HL-60 (cell line): Measurements from ENCODE around the gene SMIM34.
"Not testable (repeated sequence)": the region's sequence is repeated elsewhere in the genome, so short reads cannot be mapped to it uniquely, and the experiment has no call there.

Experiments used
- DNase-seq, 2 experiments: peaks; one replicate each; pipeline ENCODE4 v3.0.0-alpha.2; 2010 to 2020; ENCODE audit warnings: low read depth in 1 of 2, low spot score in 1 of 2
- H3K27ac ChIP-seq: fragments of 250-450 bp; sonication (Bioruptor Pico); replicated peaks from 2 replicates; pipeline ENCODE4 v1.5.1; 2020; ENCODE audit warnings: mild to moderate bottlenecking, moderate library complexity
- H3K27me3 ChIP-seq: fragments of 250-450 bp; sonication (Bioruptor Pico); 2 replicates; pipeline ENCODE4 v1.5.1; 2021; ENCODE audit warnings: mild to moderate bottlenecking, moderate library complexity; ENCODE audit not compliant: insufficient read depth, poor library complexity, severe bottlenecking
- H3K4me3 ChIP-seq: replicated peaks from 2 replicates; pipeline ENCODE4 v1.5.1; 2011; ENCODE audit warnings: mild to moderate bottlenecking, control low read depth, low read length; ENCODE audit not compliant: insufficient read depth
- GABPA ChIP-seq: IDR thresholded peaks from 2 replicates; pipeline ENCODE4 v1.6.1; 2012; ENCODE audit warnings: low read depth
- POLR2AphosphoS5 ChIP-seq: IDR thresholded peaks from 2 replicates; pipeline ENCODE4 v1.6.1; 2012; ENCODE audit warnings: low read depth
- SPI1 ChIP-seq: IDR thresholded peaks from 2 replicates; pipeline ENCODE4 v1.6.1; 2012; ENCODE audit warnings: low read depth, mild to moderate bottlenecking, borderline replicate concordance
- TF ChIP-seq, protein P1 (sequence below): IDR thresholded peaks from one replicate; pipeline ENCODE4 v1.5.1; 2011; ENCODE audit warnings: low read length, control low read depth, inconsistent platforms; ENCODE audit not compliant: insufficient read depth
- TF ChIP-seq, protein P2 (sequence below): IDR thresholded peaks from 2 replicates; pipeline ENCODE4 v1.6.1; 2012; ENCODE audit warnings: low read depth; ENCODE audit not compliant: insufficient replicate concordance

The SMIM34 gene

DNA sequence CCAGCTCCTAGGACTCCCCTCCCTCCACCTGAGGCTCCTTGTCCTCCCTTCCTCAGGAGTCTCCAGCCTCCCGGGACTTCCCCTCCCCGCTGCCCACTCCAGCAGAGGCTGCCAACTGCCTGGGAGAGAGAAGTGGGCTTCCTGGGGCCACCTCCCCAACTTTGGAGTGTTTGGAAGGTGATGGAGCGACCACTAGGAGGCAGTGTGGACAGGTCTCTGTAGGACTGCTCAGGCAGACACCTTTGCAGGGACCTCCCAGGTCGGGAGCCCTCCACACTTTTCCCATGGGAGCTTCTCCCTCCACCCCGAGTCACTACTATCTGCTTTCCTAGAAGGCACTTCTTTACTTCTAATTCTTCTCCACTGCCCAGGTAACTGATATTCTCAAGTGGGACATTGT, 19.0 kb downstream of the SMIM34 start:
- not testable (repeated sequence) for DNase-seq, H3K4me3 ChIP-seq, H3K27ac ChIP-seq, H3K27me3 ChIP-seq

DNA sequence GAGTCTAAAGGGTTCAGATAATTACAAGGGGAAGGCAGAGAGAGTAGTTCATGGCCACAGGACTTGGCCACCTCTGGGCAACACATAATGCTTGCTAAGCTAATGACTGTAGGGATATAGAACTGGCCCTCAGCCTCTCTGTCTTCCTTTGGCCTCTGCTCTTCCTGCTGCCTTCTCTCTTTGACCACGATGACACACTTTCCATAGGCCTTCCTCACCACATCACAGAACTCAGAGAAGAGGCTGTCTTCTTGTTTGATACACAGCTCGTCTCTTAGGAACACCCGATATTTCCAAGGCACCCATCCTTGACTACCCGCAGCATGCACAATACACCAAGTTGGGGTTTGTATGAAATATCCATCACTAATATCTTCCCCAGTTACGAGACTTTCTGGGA, 23.2 kb downstream of the SMIM34 start:
- DNase-seq, H3K27ac ChIP-seq, H3K4me3 ChIP-seq, H3K27me3 ChIP-seq: not testable (repeated sequence)

DNA sequence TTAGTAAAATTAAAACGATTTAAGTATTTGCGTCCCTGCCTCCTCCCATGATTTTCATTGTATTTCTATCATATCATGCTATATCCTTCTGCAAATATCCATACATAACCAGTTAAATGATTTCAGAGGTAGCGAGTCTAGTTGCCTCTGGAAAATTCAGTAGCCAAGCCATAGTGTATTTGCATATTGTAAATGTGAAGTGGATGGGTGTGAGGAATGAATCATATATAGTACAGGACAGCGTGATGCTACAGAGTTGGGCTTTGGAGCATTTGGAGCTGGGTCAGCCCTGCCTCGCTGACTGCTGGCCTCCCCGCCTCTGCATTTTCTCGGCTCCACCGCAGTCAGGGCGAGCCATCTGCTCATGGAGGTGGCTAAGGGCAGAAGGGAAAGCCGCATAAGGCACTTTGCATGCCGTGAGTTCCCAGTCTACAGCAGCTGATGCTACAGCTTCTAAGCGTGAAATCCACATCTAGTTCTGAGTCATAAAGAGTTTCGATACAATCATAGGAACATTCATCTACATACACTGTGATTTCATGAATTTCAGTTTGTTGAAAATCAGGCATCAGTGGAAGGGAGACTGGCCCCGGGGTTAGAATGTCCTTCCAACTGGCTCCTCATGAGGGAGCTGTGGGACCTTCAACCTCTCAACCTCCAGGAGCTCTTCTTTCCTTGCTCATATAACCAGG, 39.9 kb downstream of the SMIM34 start:
- not testable (repeated sequence) for H3K27ac ChIP-seq, DNase-seq, H3K4me3 ChIP-seq, H3K27me3 ChIP-seq

DNA sequence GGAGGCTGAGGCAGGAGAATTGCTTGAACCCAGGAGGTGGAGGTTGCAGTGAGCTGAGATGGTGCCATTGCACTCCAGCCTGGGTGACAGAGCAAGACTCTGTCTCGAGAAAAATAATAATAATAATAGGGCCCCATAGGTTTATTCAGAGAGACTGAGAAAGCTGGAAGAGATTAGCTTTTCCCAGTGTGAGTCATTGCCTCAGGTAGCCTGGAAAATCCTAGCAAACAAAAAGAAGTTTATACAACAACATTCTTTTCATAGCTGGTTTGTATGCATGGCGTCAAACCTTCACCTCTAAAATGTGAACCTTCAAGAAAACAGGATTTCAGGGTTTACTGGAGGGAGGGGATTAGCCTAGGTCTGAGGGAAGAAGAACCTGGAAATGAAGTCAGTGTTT, 40.6 kb downstream of the SMIM34 start:
- H3K27me3 ChIP-seq, DNase-seq, H3K27ac ChIP-seq, H3K4me3 ChIP-seq: not testable (repeated sequence)

DNA sequence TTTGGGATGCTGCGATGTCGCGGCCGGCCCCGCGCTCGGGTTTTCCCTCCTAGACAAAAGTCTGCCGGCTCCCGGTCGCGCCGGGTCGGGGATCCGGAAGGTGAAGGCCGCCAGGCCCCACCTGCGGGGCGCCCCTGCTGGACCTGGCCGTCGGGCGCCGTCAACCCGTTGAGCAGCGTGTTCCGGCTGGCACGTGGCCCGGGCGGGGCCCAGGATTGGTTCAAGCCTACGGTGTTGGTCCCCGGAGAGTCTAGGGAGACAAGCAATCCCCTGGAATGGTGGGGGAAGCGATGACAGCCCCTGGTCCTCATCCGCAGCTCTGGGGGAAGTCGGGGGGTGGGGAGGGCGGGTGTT, 48.2 kb downstream of the SMIM34 start:
- H3K27me3 ChIP-seq, DNase-seq, H3K27ac ChIP-seq, H3K4me3 ChIP-seq: not testable (repeated sequence)

DNA sequence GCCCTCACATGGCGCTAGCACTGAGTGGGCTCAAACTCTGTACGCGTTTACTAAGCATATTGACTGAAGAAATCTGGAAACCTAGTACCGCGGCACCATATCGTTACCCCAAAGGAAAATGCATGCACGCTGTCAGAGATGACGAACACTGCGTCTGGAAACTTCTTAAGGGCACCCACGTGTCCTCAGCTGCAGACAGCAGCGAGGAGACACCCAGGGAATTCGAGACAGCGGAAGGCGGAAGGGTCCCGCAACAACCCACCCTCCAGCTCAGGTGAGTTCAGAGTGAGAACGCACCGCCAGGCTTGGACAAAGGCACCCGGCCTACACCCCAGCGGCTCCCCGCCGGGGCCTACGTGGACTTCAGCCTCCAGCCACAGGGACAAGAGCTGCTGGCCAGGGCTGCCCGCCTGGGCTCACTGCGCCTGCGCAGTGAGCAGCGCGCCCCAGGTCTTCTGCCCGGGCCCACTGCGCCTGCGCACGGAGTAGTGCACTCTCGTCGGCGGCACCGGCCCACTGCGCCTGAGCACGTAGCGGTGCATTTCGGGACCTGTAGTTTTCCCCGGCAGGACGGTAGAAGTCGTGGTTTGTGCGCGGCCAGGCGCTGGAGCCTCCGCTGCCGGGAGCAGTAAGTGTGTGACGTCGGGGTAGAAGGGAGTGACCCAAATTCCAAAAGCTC, 48.7 kb downstream of the SMIM34 start, which contains the start of gene SMIM11:
Gene SMIM11 (plus strand): TSS at position 568 of the 679 bp plus-strand sequence. CDS start 3,998 bp downstream, outside the sequence.
- H3K4me3 ChIP-seq, DNase-seq, H3K27me3 ChIP-seq, H3K27ac ChIP-seq: not testable (repeated sequence)

DNA sequence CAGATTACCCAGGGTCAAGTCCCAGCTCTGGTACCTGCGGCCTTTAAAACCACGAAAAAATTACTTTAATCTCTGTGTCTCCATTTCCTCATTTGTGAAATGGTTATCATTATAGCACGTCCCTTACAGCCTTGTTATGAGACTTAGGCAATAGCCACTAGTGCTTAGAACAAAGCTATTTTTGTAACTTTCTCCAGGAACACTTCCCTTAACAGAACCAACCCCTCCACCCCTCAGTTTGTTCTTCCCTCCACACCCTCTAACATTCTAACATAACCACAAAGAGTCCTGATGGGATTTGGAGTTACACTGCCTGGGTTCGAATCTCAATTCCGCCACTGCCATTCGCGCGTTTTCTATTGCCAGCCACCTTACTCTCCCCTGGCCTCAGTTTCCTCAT, 49.3 kb downstream of the SMIM34 start:
- not testable (repeated sequence) for DNase-seq, H3K4me3 ChIP-seq, H3K27ac ChIP-seq, H3K27me3 ChIP-seq

DNA sequence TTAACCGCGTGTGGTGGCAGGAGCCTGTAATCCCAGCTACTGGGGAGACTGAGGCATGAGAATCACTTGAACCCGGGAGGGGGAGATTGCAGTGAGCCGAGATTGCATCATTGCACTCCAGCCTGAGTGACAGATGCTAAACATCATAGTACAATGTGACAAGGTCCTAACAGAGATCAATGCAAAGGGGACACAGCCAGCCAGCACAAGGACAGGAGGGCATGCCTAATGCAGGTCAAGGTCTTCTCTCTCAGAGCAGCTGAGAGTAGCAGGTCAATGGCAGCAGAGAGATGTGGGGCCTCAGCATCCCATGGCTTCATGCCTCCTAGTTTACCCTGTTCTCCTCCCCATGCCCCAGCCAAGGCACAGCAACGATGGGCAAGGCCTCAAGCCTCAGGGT, 51.4 kb downstream of the SMIM34 start:
- Histone ChIP-seq H3K27me3 (no peaks in the 10 kb centered on the region), H3K27ac (no peak overlapping the region), H3K4me3 (no peak overlapping the region)
- DNase-seq: no peak
- TF ChIP-seq, protein P1, sequence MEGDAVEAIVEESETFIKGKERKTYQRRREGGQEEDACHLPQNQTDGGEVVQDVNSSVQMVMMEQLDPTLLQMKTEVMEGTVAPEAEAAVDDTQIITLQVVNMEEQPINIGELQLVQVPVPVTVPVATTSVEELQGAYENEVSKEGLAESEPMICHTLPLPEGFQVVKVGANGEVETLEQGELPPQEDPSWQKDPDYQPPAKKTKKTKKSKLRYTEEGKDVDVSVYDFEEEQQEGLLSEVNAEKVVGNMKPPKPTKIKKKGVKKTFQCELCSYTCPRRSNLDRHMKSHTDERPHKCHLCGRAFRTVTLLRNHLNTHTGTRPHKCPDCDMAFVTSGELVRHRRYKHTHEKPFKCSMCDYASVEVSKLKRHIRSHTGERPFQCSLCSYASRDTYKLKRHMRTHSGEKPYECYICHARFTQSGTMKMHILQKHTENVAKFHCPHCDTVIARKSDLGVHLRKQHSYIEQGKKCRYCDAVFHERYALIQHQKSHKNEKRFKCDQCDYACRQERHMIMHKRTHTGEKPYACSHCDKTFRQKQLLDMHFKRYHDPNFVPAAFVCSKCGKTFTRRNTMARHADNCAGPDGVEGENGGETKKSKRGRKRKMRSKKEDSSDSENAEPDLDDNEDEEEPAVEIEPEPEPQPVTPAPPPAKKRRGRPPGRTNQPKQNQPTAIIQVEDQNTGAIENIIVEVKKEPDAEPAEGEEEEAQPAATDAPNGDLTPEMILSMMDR: no peak
- TF ChIP-seq, protein P2, sequence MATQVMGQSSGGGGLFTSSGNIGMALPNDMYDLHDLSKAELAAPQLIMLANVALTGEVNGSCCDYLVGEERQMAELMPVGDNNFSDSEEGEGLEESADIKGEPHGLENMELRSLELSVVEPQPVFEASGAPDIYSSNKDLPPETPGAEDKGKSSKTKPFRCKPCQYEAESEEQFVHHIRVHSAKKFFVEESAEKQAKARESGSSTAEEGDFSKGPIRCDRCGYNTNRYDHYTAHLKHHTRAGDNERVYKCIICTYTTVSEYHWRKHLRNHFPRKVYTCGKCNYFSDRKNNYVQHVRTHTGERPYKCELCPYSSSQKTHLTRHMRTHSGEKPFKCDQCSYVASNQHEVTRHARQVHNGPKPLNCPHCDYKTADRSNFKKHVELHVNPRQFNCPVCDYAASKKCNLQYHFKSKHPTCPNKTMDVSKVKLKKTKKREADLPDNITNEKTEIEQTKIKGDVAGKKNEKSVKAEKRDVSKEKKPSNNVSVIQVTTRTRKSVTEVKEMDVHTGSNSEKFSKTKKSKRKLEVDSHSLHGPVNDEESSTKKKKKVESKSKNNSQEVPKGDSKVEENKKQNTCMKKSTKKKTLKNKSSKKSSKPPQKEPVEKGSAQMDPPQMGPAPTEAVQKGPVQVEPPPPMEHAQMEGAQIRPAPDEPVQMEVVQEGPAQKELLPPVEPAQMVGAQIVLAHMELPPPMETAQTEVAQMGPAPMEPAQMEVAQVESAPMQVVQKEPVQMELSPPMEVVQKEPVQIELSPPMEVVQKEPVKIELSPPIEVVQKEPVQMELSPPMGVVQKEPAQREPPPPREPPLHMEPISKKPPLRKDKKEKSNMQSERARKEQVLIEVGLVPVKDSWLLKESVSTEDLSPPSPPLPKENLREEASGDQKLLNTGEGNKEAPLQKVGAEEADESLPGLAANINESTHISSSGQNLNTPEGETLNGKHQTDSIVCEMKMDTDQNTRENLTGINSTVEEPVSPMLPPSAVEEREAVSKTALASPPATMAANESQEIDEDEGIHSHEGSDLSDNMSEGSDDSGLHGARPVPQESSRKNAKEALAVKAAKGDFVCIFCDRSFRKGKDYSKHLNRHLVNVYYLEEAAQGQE: no peak
- TF ChIP-seq GABPA (no peak), SPI1 (no peak), POLR2AphosphoS5 (no peak)
